HG03196 (cell line): Measurements from ENCODE around the gene FAM53B.

Source experiments
- ATAC-seq: cut with Tn5 transposase; IDR thresholded peaks from one replicate; pipeline ENCODE4 v1.9.1; 2021; ENCODE audit not compliant: unreplicated experiment

Gene FAM53B

GRCh38 chr10:124602121-124602561 is 142.0 kb downstream of the FAM53B start:
- ATAC-seq: no peak

- ATAC-seq: peak; percentile 51
These were observed 142.6 kb downstream of the FAM53B start for GRCh38 chr10:124601431-124602120.

GRCh38 chr10:124601016-124601415 is 143.2 kb downstream of the FAM53B start:
- no peak for ATAC-seq

GRCh38 chr10:124600051-124600880 is 143.9 kb downstream of the FAM53B start:
- ATAC-seq: no peak

- no peak for ATAC-seq
These were observed 144.6 kb downstream of the FAM53B start for GRCh38 chr10:124599588-124600050.

- ATAC-seq: no peak
These were observed 145.2 kb downstream of the FAM53B start for GRCh38 chr10:124598773-124599587.

- no peak for ATAC-seq
These were observed 146.0 kb downstream of the FAM53B start for GRCh38 chr10:124598196-124598595.

- ATAC-seq: no peak
These were observed 146.4 kb downstream of the FAM53B start for GRCh38 chr10:124597846-124598165.

- no peak for ATAC-seq
These were observed 147.0 kb downstream of the FAM53B start for GRCh38 chr10:124596962-124597845.

GRCh38 chr10:124596116-124596785 is 147.9 kb downstream of the FAM53B start:
- no peak for ATAC-seq

GRCh38 chr10:124595143-124595883 is 148.9 kb downstream of the FAM53B start:
- no peak for ATAC-seq

- no peak for ATAC-seq
These were observed 149.9 kb downstream of the FAM53B start for GRCh38 chr10:124594240-124594639.

- no peak for ATAC-seq
These were observed 150.7 kb downstream of the FAM53B start for GRCh38 chr10:124593431-124593985.

- ATAC-seq: no peak
These were observed 151.3 kb downstream of the FAM53B start for GRCh38 chr10:124592736-124593430.

- no peak for ATAC-seq
These were observed 152.1 kb downstream of the FAM53B start for GRCh38 chr10:124592101-124592500.

GRCh38 chr10:124591123-124591495 is 153.1 kb downstream of the FAM53B start:
- no peak for ATAC-seq

GRCh38 chr10:124590216-124591122 is 153.7 kb downstream of the FAM53B start:
- ATAC-seq: no peak
